ENCODE results near the gene C1QTNF12. TPM values are rescaled to one million over a fixed set of nuclear protein-coding genes. Genes with fewer than 3 reads are reported as not detected.

The C1QTNF12 gene
- total RNA-seq, 1 donor from 2014 or later = 1.7 TPM

DNA sequence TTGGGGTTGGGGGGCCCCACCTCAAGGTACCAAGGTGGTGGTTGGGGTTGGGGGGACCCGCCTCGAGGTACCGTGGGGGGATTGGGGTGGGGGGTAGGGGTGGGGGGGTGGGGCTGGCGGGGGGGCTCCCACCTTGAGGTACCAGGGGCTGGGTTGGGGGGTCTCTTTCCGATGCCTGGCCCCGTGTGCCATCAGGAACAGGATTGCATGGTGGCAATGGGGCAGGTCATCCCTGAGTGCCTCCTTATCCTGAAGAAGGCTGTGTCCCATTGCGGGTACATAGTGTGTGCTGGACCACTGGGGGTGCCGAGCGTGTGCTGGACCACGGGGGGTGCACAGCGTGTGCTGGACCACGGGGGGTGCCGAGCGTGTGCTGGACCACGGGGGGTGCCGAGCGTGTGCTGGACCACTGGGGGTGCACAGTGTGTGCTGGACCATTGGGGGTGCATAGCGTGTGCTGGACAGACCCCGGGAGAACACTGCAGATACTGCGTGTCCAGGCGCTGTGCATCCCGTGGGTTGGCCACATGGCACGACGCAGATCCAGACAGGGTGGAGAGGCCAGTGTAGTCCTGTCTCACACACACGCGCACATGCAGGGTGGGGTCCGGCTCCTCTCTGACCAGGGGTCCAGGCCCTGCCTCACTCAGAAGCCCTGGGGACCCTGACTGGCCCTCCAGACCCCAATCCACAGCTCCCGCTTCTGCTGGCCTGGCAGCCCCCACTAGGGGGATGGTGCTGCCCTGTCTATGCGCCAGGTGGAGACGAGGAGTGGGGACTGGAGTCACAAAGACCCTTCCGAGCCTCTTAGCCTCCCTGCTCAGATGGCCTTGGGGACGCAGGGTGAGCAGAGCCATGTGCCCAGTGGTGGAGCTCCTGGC lies 37.9 kb upstream of the C1QTNF12 start:
- no peaks in the 10 kb centered on the region for H3K36me3 Mint-ChIP-seq (ENCODE audit: insufficient read depth)
- H3K9me3 Mint-ChIP-seq (ENCODE audit: low read depth) = no peaks in the 10 kb centered on the region
- H3K4me1 Mint-ChIP-seq (ENCODE audit: low read depth) = no peaks in the 10 kb centered on the region
- H3K4me3 Mint-ChIP-seq (ENCODE audit: low read depth) = no peak overlapping the region
- DNase-seq (ENCODE audit: low spot score, unreplicated experiment) = no peak
- no peaks in the 10 kb centered on the region for H3K27me3 Mint-ChIP-seq
- TF ChIP-seq, protein P1, sequence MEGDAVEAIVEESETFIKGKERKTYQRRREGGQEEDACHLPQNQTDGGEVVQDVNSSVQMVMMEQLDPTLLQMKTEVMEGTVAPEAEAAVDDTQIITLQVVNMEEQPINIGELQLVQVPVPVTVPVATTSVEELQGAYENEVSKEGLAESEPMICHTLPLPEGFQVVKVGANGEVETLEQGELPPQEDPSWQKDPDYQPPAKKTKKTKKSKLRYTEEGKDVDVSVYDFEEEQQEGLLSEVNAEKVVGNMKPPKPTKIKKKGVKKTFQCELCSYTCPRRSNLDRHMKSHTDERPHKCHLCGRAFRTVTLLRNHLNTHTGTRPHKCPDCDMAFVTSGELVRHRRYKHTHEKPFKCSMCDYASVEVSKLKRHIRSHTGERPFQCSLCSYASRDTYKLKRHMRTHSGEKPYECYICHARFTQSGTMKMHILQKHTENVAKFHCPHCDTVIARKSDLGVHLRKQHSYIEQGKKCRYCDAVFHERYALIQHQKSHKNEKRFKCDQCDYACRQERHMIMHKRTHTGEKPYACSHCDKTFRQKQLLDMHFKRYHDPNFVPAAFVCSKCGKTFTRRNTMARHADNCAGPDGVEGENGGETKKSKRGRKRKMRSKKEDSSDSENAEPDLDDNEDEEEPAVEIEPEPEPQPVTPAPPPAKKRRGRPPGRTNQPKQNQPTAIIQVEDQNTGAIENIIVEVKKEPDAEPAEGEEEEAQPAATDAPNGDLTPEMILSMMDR (IDR thresholded peaks at IDR 0.05; ENCODE audit: unreplicated experiment) = no peak
- H3K27ac Mint-ChIP-seq = no peak overlapping the region

DNA sequence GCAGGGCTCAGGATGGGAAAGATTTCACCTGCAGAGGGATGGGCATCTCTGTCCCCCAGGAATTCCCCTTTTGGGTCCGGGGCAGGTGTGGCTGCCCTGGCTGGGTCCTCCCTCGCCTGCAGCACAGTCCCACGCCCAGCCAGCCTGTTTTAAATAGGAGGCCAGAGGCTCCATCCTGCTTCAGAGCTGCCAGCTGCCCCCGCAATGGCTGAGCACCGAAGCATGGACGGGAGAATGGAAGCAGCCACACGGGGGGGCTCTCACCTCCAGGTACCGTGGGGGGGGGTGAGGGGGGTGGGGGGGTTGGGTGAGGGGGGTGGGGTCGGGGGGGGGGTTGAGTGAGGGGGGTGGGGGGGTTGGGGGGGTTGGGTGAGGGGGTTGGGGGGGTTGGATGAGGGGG lies 37.3 kb upstream of the C1QTNF12 start:
- no peak overlapping the region for H3K4me3 Mint-ChIP-seq (ENCODE audit: low read depth)
- H3K27ac Mint-ChIP-seq = no peak overlapping the region
- H3K36me3 Mint-ChIP-seq (ENCODE audit: insufficient read depth) = no peaks in the 10 kb centered on the region
- DNase-seq (ENCODE audit: low spot score, unreplicated experiment) = no peak
- TF ChIP-seq, protein P1 (IDR thresholded peaks at IDR 0.05; ENCODE audit: unreplicated experiment) = no peak
- H3K27me3 Mint-ChIP-seq = no peaks in the 10 kb centered on the region
- no peaks in the 10 kb centered on the region for H3K9me3 Mint-ChIP-seq (ENCODE audit: low read depth)
- H3K4me1 Mint-ChIP-seq (ENCODE audit: low read depth) = no peaks in the 10 kb centered on the region

DNA sequence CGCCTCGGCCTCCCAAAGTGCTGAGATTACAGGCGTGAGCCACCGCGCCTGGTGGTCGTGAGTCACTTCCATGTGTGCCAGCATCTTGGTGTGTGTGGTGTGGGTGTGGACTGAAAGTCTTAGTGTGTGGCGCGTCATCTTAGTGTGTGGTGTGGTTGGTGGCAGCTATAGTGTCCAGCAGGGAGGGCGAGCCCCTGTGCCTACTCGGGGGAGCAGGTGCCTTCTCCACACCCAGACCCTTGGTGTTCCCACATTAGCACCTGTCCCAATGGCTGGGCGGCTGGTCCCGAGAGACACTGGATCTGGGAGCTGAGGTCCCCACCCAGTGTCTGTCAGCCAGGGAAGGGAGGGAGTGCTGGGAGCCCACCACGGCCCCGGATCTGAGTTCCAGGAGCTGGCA lies 36.5 kb upstream of the C1QTNF12 start:
- no peaks in the 10 kb centered on the region for H3K4me1 Mint-ChIP-seq (ENCODE audit: low read depth)
- no peak overlapping the region for H3K4me3 Mint-ChIP-seq (ENCODE audit: low read depth)
- DNase-seq (ENCODE audit: low spot score, unreplicated experiment) = no peak
- H3K27ac Mint-ChIP-seq = peak overlapping the region; percentile 13
- no peaks in the 10 kb centered on the region for H3K27me3 Mint-ChIP-seq
- no peaks in the 10 kb centered on the region for H3K36me3 Mint-ChIP-seq (ENCODE audit: insufficient read depth)
- H3K9me3 Mint-ChIP-seq (ENCODE audit: low read depth) = no peaks in the 10 kb centered on the region
- TF ChIP-seq, protein P1 (IDR thresholded peaks at IDR 0.05; ENCODE audit: unreplicated experiment) = no peak

DNA sequence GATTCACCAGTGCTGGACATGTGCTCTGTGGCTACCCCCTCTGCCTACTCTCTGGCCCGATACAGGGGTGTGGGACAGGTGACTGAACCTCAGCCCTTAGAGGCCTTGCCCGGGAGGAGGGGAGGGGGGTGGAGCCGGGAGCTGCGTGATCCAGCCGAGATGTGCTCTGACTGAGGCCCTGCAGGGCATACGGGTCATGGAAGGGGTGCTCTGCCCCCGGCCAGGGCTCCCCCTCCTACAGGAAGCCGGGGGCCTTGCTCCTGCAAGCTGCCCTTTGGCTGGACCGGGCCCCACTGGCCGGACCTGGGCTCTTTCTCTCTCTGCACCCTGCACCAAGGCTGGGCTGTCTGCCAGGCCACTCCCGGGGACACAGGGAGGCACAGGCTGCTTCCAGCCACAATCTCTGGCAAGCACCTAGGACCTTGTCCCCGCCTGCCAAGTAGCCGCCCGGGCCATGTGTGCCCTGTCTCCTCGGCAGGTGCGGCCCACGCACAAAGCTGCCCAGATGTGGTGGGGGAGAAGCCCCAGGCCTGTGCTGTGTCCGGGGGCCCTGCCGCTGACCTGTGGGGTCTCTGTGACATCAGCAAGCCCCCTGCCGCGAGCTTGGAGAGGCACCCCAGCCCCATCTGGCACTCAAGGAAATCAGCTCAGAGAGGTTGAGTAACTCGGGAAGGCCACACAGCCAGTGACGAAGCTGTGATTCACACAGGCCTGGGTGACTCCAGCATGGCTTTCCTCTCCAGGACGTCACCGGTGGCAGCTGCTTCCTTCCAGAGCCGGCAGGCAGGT lies 35.2 kb upstream of the C1QTNF12 start:
- Mint-ChIP-seq H3K4me1 (ENCODE audit: low read depth) (no peaks in the 10 kb centered on the region), H3K4me3 (ENCODE audit: low read depth) (no peak overlapping the region), H3K9me3 (ENCODE audit: low read depth) (no peaks in the 10 kb centered on the region), H3K36me3 (ENCODE audit: insufficient read depth) (no peaks in the 10 kb centered on the region), H3K27me3 (no peaks in the 10 kb centered on the region), H3K27ac (no peak overlapping the region)
- TF ChIP-seq, protein P1 (IDR thresholded peaks at IDR 0.05; ENCODE audit: unreplicated experiment) = no peak
- no peak for DNase-seq (ENCODE audit: low spot score, unreplicated experiment)

DNA sequence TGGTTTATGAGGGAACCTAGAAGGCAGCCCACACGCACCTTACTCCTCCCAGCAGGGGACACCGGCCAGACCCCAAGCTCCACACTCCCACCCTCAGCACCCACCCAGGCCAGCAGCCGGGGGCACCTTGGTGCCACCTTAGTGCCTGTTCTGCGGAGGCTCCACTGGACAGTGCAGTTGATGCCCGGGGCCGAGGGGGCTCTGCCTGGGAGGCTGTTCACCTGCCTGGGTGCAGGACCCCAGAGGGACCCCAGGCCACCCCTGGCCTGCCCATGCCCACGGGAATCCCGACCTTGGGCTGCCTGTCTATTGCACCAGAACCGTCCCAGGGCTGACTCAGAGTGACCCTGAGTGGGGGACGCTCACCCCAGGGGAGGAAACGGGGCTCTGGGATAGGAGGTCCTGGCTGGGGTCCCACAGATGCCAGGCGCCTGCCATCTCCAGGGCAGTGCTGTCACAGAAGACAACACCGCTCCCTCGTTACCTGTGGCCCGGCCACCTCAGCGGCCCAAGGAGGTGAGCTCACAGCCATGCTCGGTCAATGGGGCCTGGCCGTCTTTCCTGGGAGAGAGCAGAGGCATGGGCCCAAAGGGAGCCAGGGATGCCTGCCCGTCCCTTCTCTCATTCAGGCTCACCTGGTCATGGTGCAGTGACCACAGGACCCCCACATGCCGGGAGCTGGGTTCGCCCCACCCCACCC lies 34.4 kb upstream of the C1QTNF12 start:
- Mint-ChIP-seq H3K4me1 (ENCODE audit: low read depth) (no peaks in the 10 kb centered on the region), H3K9me3 (ENCODE audit: low read depth) (no peaks in the 10 kb centered on the region), H3K27ac (no peak overlapping the region), H3K4me3 (ENCODE audit: low read depth) (no peak overlapping the region), H3K36me3 (ENCODE audit: insufficient read depth) (no peaks in the 10 kb centered on the region), H3K27me3 (no peaks in the 10 kb centered on the region)
- TF ChIP-seq, protein P1 (IDR thresholded peaks at IDR 0.05; ENCODE audit: unreplicated experiment) = no peak
- no peak for DNase-seq (ENCODE audit: low spot score, unreplicated experiment)

Data from progenitor cell of endocrine pancreas (in vitro differentiated cells).